Measurements from ENCODE around the gene NOTUM. TPM values are rescaled to one million over a fixed set of nuclear protein-coding genes. Genes with fewer than 3 reads are reported as not detected.

The NOTUM gene
- total RNA-seq, 2 donors from 2014 or later, result 0.17 to 6.8 TPM

DNA sequence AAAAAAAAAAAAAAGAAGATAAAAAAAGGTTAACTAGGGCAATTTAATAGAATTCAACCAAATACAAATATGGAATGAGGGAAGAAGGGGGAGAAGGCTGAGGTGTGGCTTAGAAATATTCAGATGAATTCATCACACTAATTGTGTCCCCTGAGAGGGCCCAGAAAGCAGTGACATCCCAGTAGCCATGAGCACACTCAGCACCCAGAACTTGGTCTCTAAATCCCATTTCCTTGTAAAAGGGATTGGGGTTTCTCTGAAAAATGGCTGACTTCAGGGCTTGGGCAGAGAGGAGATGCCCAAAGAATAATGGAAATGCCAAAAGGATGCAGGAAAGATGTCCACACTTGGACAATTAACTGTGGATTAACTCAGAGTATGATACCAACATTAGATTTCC, 12.4 kb upstream of the NOTUM start:
- H3K4me1 Mint-ChIP-seq, result peaks cover 7% of the 10 kb centered on the region
- no peak for ATAC-seq (replicated peaks)
- H3K4me3 Mint-ChIP-seq, result no peak overlapping the region
- H3K36me3 Mint-ChIP-seq (ENCODE audit: low read depth), result peaks cover 8% of the 10 kb centered on the region
- no peaks in the 10 kb centered on the region for H3K9me3 Mint-ChIP-seq
- no peaks in the 10 kb centered on the region for H3K27me3 Mint-ChIP-seq
- no peak overlapping the region for H3K27ac Mint-ChIP-seq

DNA sequence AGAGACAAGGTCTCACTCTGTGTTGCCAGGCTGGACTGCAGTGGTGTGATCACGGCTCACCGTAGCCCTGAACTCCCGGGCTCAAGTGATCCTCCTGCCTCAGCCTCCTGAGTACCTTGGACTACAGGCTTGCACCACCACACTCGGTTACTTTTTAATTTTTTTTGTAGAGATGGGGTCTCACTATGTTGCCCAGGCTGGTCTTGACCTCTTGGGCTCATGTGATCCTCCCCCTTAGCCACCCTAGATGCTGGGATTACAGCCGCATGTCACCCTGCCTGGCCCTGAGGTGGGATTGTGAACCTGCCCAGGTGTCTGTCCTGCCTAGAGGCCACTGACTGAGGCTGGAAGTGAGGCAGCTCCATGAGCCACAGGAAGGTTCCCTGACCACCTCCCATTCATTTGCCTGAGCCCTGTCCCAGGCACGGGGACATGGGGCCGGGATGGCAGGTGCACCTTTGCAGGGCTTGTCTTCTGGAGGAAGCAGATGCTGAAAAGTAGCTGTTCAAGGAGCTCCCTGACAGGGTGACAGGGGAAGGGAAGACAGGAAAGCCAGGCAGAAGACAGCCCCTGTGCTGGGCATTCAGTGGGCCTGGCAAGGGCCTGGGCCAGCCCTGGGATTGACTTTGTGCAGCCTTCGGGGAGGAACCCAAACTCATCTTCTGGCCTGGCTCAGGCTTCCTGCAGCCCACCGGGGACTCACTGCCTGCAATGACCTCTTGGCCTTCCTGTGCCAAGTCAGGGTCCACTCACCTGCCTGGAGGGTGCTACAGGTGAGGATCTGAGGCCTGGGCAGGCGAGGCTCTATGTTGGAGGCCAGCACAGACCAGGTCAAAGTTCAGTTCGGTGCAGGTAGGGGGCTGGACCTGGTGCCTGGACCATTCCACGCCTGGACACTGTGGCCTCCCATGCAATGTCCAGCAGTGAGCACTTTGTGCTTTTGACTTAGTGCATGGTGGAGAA, 8.1 kb upstream of the NOTUM start:
- H3K36me3 Mint-ChIP-seq (ENCODE audit: low read depth), result no peaks in the 10 kb centered on the region
- H3K27me3 Mint-ChIP-seq, result no peaks in the 10 kb centered on the region
- peak overlapping the region; percentile 73 for H3K4me3 Mint-ChIP-seq

DNA sequence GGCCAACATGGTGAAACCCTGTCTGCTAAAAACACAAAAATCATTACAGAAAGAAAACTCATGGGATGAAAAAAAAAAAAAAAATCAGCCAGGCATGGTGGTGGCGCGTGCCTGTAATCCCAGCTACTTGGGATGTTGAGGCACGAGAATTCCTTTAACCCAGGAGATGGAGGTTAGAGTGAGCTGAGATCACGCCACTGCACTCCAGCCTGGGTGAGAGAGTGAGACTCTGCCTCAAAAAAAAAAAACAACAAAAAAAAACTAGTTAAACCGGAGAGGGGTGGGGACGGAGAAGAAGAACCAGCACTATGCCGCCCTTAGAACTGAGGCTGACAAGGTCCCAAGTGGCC, 7.4 kb upstream of the NOTUM start:
- no peaks in the 10 kb centered on the region for H3K9me3 Mint-ChIP-seq
- no peak for ATAC-seq (replicated peaks)
- peak overlapping the region; percentile 36 for H3K27ac Mint-ChIP-seq

More for the DNA sequence above, 8.1 kb upstream of the NOTUM start:
- no peak for ATAC-seq (replicated peaks)
- no peak overlapping the region for H3K27ac Mint-ChIP-seq
- no peaks in the 10 kb centered on the region for H3K4me1 Mint-ChIP-seq
- H3K9me3 Mint-ChIP-seq, result no peaks in the 10 kb centered on the region

DNA sequence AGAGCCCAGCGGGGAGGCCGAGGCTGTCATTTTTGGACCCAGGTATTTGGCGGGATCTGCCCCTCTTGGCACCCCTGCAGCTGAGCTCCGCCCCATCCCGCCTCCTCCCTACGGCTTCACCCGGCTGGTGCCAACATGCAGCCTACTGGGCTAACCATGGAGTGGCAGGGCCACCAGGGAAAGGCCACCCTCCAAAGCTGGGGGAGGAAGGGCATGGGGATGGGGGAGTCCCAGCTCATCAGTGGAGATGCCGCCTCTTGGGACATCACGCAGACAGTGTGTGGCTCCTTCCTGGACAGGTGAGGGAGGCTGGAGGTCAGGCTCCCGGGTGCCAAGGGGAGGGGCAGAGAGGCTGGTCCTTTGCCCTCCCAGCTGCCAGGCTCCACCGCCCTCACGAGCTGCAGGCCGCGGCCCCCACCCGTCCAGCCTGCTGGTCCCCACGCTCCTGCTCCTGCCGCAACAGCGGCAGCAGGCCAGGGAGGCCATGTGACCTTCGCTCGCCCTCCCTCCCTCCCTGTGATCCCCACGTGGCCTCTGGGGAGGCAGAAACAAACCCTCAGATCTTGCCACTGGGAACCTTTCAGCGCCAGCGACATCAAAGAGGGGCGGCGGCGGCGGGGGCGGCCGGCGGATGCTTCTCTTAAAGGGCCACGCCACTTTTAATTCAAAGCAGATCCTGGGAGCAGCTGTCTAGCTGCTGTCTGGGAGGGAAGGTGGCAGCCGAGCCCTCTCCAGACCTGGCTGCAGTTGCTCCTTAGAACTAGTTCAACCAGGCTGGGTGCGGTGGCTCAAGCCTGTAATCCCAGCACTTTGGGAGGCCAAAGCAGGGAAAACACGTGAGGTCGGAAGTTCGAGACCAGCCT, 6.8 kb upstream of the NOTUM start:
- no peaks in the 10 kb centered on the region for H3K9me3 Mint-ChIP-seq
- no peaks in the 10 kb centered on the region for H3K4me1 Mint-ChIP-seq
- no peaks in the 10 kb centered on the region for H3K36me3 Mint-ChIP-seq (ENCODE audit: low read depth)
- H3K4me3 Mint-ChIP-seq, result peak overlapping the region; percentile 73
- ATAC-seq (replicated peaks), result peak; percentile 98
- no peaks in the 10 kb centered on the region for H3K27me3 Mint-ChIP-seq
- H3K27ac Mint-ChIP-seq, result peak overlapping the region; percentile 36

More for the DNA sequence above, 7.4 kb upstream of the NOTUM start:
- Mint-ChIP-seq H3K27me3 (no peaks in the 10 kb centered on the region), H3K36me3 (ENCODE audit: low read depth) (no peaks in the 10 kb centered on the region), H3K4me1 (no peaks in the 10 kb centered on the region), H3K4me3 (peak overlapping the region; percentile 73)

DNA sequence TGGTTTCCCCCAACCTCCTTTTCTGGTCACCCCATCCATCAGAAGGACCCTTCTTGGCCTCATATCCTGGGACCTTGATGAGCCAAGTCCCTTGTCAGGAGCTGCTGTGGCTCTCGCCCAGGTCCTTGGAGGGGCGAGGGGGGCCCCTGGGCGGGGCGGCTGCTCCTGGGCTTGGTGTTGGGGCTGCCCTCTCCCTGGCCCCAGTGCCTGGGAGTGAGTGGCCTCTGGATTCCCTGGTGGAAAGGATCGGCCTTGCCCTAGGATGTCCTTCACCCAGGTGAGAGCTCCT, 6.2 kb upstream of the NOTUM start:
- H3K9me3 Mint-ChIP-seq, result no peaks in the 10 kb centered on the region
- H3K27ac Mint-ChIP-seq, result no peak overlapping the region
- no peaks in the 10 kb centered on the region for H3K36me3 Mint-ChIP-seq (ENCODE audit: low read depth)
- no peak for ATAC-seq (replicated peaks)
- no peaks in the 10 kb centered on the region for H3K4me1 Mint-ChIP-seq
- H3K4me3 Mint-ChIP-seq, result peak overlapping the region; percentile 73
- peaks cover 3% of the 10 kb centered on the region for H3K27me3 Mint-ChIP-seq

DNA sequence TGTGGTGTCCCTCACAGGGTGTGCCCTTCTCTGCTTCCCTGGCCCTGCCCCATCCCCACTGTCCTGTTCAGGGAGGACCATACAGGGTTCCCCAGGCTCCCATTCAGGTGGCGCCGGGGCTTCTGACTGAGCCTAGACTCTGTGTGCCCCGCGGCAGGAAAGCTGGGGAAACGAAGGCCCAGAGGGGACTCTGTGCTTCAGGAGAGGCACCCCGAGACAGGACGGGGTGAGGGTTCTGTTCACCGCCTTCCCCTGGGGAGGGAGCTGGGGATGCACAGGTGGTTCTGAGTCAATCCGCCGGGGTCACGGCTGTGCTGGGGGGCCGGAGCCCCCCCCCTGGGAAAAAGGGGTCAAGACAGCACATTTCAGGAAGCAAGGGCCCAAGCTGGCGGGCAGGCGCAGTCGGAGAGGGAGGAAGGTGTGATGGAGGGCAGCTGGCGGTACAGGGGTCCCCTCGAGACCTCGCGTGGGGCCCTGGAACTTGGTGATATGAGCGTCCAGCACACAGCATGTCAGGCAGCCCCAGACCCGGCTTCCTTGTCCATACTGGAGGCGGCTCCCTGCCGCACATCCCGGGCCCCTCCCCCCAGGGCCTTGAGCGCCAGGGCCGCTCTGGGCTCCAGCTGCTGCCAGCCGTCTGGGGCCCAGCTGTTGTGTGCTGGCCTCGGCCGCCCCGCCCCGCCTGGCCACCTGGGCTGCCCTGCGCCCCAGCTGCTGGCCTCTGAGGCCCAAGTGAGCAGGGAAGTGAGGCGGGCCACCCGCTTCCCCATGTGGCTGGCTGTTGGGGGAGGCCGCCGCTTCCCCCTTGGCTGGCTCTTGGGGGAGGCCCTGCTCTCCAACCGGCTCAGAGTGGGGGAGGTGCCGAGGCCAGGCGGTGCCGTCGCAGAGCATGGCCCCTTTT, 5.6 kb upstream of the NOTUM start:
- H3K36me3 Mint-ChIP-seq (ENCODE audit: low read depth), result no peaks in the 10 kb centered on the region
- H3K27me3 Mint-ChIP-seq, result peaks cover 5% of the 10 kb centered on the region
- ATAC-seq (replicated peaks), result no peak
- no peaks in the 10 kb centered on the region for H3K9me3 Mint-ChIP-seq
- H3K27ac Mint-ChIP-seq, result no peak overlapping the region
- no peak overlapping the region for H3K4me3 Mint-ChIP-seq
- no peaks in the 10 kb centered on the region for H3K4me1 Mint-ChIP-seq

DNA sequence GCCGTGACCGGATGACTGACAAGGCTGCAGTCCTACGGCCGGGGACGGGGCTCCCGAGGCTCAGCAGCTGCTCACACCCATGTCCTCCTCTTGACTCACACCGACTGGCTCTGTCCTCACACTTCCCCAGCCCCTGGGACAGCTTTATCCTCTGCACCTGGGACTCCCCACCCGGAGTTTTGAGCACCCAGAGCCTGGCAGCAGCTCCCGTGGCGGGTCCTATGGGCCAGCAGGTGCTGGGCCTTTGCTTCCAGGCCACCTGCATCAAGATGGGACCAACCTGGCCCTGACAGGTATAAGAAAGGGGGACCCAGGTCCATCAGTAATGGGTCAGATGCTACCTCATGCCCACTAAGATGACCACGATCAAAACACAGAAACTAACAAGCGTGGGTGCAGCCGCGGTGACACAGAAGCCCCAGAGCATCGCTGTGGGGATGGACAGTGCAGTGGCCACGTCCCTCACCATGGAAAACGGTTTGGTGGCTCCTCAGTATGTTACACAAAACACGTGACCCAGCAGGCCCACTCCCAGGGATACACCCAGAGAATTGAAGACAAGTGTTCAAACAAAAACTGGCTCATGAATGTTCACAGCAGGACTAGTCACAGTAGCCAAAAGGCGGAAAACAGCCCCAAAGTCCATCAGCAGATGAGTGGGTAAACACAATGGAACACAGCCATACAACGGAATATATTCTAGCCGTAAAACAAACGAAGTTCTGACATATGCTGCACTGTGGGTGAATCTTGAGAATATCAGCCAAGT, 3.3 kb upstream of the NOTUM start:
- Mint-ChIP-seq H3K9me3 (no peaks in the 10 kb centered on the region), H3K4me1 (no peaks in the 10 kb centered on the region), H3K27me3 (peaks cover 5% of the 10 kb centered on the region), H3K36me3 (ENCODE audit: low read depth) (no peaks in the 10 kb centered on the region), H3K27ac (no peak overlapping the region), H3K4me3 (no peak overlapping the region)
- ATAC-seq (replicated peaks), result no peak

DNA sequence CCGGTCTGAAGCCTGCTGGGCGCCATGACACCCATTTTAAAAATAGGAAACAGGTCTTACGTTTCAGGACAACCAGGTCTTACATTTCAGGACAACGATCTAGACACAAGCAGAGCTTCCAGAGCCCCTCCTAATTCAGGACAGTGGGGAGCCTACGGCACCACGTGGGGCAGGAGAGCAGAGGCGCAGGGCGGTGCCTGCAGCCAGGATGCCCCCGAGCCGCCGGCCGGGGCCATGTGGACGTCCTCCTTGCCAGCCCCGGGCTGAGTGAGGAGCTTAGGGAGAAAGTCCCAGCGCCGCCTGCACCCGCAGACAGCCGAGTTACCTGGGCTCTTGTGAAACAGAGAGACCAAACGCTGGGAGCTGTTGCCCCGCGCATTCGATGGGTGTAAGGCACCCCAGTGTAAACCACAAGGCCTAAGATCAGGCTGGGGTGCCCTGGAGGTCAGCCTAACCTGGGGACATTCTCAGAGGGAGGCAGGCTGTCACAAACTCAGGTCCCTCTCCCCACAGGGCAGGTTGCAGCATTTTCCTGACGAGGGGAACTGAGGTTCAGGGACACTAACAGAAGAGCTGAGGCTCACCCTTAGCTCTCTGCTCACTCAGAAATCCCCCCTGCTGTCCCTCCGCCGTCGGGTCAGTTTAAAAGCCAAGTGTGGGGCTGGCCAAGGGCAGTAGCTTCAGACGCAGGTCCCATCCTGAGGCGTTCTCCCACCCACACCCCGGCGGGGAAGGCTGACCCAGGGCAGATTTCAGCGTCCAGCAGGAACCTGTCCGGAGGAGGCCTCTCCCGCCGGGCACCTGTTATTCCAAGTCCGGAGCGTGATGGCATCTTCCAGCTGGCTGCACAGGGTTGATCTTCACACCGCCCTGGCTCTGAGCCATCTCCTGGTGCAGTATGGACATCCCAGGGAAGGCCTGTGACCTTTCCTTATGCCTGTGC, 1.8 kb upstream of the NOTUM start:
- no peak for ATAC-seq (replicated peaks)
- Mint-ChIP-seq H3K36me3 (ENCODE audit: low read depth) (no peaks in the 10 kb centered on the region), H3K4me3 (peak overlapping the region; percentile 7), H3K4me1 (no peaks in the 10 kb centered on the region), H3K27ac (no peak overlapping the region), H3K9me3 (no peaks in the 10 kb centered on the region), H3K27me3 (peaks cover 11% of the 10 kb centered on the region)

DNA sequence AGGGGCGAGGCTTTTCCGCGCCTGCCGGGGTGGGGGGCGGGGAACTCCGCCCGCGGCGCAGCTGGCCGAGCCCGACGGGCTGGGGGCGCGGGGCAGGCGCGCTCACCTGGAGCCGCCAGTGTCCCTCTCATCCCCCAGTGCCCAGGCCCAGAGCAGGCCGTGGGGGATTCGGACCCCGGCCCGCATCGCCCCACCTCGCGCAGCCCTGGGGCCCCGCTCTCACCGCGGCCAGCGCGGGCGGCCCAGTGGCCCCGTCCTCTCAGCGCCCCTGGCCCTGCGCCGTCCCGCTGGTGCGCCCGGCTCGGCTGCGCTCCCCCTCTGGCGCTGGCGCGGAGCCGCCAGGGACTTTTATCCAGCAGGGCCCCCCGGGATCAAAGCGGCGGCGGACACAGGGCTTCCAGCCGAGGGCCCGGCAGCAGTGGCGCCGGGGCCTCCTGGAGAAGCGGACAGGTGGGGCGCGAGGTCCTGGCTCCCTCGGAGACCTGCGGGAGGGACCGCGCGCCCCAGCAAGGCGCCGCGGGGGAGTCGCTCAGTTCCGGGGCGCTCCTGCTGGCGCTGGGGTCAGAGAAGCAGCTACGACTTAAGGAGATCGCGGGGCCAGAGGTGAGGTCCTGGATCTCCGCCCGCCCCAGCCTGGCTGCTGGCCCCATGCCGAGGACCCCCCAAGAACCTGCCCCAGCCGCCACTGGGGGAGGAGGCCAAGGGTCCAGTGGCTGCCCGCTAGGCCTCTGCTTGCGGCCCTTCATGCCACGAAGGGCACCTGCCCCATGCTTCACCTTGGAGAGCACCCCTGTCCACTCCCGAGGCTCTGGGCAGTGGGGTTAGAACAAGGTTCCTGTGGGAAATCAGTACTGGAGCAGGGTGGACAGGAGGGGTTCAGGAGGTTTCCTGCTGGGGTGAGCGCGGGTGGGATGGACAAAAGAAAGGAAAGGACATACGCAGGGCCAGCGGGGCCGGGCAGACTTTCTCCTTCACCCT, 823 bp upstream of the NOTUM start:
- no peaks in the 10 kb centered on the region for H3K36me3 Mint-ChIP-seq (ENCODE audit: low read depth)

DNA sequence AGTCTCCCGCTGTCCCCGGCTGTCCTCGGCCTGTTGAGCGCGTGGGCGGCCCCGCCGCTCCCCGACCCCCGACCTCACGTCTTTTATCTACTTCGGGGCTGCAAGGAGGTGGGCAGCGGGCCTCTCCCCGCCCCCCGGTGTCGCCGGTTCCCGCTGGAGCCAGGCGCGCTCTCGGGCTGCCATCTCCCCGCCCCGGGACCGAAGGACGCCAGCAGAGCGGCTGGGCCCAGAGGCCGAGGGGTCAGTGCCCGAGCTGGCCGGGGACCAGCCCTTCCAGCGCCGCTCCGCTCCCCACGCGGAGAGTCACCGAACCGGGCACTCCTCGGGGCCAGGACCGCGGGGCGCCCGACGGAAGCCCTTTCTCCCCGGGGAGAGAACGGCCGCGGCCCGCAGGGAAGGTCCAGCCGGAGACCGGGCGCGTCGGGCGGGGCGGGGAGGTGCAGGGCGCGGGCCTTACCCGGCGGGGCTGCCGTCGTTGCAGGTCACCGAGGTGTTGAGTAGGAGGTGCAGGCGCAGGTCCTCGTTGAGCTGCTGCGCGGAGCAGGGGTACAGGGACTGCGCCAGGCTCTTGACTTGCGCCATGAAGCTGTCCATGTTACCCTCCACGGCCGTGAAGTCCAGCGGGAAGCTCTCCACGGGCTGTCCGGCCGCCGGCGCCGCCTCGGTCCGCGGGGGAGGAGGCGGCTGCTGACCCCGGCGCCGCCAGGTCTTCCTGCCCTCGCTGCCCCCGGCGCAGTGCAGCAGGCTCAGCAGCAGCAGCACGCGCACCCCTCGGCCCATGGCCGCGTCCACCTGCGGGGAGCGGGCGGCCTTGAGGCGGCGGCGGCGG, 643 bp downstream of the NOTUM start:
- Mint-ChIP-seq H3K4me1 (no peaks in the 10 kb centered on the region), H3K27me3 (peaks cover 14% of the 10 kb centered on the region), H3K9me3 (no peaks in the 10 kb centered on the region), H3K27ac (no peak overlapping the region), H3K4me3 (no peak overlapping the region), H3K36me3 (ENCODE audit: low read depth) (no peaks in the 10 kb centered on the region)
- peak; percentile 15 for ATAC-seq (replicated peaks)

More for the DNA sequence above, 823 bp upstream of the NOTUM start:
- peaks cover 14% of the 10 kb centered on the region for H3K27me3 Mint-ChIP-seq
- no peaks in the 10 kb centered on the region for H3K4me1 Mint-ChIP-seq
- H3K9me3 Mint-ChIP-seq, result no peaks in the 10 kb centered on the region
- peak overlapping the region; percentile 7 for H3K4me3 Mint-ChIP-seq
- ATAC-seq (replicated peaks), result no peak
- no peak overlapping the region for H3K27ac Mint-ChIP-seq

DNA sequence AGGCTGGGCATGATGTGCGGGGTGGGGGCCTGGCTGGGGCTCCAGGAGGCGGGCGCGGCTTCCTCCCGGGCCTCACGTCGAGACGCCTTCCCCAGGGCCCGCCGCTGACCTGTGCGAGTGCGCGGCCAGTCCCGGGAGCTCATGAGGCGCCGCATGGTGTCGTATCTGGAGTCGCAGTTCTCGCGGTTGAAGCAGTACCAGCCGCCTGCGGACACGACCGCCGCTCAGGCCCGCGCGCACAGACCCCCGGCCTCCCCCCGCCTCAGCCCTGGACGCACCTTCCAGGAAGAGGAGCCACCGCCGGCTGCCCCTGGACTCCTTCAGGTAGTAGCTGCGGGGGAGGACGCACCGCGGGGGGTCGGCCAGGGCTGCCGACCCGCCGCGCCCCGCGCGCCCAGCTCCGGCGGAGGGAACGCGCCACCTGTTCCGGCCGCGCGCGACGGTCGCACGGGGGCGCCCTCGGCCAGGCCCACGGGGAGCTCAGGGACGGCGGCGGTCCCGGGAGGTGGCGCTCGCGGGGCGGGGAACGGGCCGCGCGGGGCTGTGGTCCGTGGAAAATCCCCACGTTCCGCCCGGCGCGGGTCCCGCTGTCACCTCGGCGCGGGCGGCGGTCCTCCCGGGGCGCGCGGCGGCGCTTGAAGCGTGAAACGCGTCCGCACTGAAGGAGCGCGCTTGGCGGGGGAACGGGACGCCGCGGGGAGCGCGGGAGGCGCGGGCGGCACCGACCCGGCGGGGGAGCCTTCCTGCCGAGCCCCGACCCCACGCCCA, 1.4 kb downstream of the NOTUM start:
- H3K4me3 Mint-ChIP-seq, result peak overlapping the region; percentile 54

More for the DNA sequence above, 1.4 kb downstream of the NOTUM start:
- no peak overlapping the region for H3K27ac Mint-ChIP-seq
- H3K27me3 Mint-ChIP-seq, result peaks cover 14% of the 10 kb centered on the region
- no peaks in the 10 kb centered on the region for H3K36me3 Mint-ChIP-seq (ENCODE audit: low read depth)
- H3K4me1 Mint-ChIP-seq, result no peaks in the 10 kb centered on the region
- peak; percentile 96 for ATAC-seq (replicated peaks)
- no peaks in the 10 kb centered on the region for H3K9me3 Mint-ChIP-seq

Measured in activated T-helper 17 cell treated with anti-CD3 and anti-CD28 coated beads, Interleukin-2, amount 50 U/mL, for 72 hours (primary cell).